SW 1271 (cell line): ENCODE results near the gene PGP.

ENCODE experiments used
- DNase-seq, 2 experiments: peaks; one replicate each; lab custom pipeline; 2025; lab: John Stamatoyannopoulos, UW

Gene PGP

GRCh38 chr16:2237493-2238149 is 23.0 kb upstream of the PGP start:
- DNase-seq, result no peak

DNA sequence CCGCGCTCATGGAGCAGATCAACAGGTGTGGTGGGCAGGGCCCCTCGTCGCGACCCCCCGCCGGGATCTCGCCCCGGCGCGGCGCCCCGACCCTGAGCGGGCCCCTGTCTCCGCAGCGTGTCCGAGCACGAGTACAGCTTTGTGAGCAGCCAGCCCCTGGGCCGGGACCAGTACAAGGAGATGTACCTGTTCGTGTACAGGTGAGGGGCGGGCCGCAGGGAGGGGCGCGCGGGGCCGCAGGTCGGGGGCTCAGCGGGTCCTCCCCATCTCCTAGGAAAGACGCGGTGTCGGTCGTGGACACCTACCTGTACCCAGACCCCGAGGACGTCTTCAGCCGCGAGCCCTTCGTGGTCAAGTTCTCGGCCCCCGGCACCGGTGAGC is 22.5 kb upstream of the PGP start:
- DNase-seq, result no peak

DNA sequence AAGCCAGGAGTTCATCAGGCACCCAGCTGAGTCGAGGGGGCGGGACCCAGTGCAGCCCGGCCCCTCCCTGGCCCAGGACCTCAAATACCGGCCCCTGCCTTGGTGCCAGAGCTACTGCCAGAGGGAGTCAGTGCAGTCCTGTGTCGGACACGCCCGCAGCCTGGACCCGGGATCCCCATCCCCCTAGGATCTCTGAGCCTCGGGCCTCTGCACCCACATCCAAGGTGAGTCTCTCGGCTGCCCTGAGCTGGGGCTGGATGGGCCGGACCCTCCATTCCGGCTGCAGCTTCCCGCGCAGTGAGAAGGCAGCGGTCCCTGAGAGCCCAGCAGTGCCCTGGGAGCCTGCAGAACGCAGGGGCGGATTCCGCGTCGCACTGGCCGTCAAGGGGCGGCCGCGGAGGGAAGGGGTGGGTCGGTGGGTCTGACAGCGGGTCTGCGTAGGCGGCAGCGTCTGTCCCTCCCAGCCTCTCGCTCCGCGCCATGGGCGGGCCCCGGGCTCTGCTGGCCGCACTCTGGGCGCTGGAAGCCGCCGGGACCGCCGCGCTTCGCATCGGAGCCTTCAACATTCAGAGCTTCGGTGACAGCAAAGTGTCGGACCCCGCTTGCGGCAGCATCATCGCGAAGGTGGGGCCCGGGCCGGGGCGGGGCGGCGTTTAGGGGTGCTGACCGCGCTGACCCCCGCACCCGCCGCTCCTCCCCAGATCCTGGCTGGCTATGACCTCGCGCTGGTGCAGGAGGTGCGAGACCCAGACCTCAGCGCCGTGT is 21.9 kb upstream of the PGP start, which contains the start of gene DNASE1L2:
Gene DNASE1L2 (plus strand): TSS at position 108 of the 765 bp plus-strand sequence. CDS start 373 bp downstream, at position 481.
- DNase-seq, result no peak

GRCh38 chr16:2235695-2236336 is 21.2 kb upstream of the PGP start:
- DNase-seq, result no peak

- no peak for DNase-seq
These were observed 20.6 kb upstream of the PGP start for GRCh38 chr16:2235234-2235651.

- DNase-seq, result no peak
These were observed 20.2 kb upstream of the PGP start for GRCh38 chr16:2234813-2235170.

- DNase-seq, result no peak
These were observed 19.5 kb upstream of the PGP start for GRCh38 chr16:2233872-2234812.

- DNase-seq, result no peak
These were observed 18.6 kb upstream of the PGP start for GRCh38 chr16:2233046-2233775.

DNA sequence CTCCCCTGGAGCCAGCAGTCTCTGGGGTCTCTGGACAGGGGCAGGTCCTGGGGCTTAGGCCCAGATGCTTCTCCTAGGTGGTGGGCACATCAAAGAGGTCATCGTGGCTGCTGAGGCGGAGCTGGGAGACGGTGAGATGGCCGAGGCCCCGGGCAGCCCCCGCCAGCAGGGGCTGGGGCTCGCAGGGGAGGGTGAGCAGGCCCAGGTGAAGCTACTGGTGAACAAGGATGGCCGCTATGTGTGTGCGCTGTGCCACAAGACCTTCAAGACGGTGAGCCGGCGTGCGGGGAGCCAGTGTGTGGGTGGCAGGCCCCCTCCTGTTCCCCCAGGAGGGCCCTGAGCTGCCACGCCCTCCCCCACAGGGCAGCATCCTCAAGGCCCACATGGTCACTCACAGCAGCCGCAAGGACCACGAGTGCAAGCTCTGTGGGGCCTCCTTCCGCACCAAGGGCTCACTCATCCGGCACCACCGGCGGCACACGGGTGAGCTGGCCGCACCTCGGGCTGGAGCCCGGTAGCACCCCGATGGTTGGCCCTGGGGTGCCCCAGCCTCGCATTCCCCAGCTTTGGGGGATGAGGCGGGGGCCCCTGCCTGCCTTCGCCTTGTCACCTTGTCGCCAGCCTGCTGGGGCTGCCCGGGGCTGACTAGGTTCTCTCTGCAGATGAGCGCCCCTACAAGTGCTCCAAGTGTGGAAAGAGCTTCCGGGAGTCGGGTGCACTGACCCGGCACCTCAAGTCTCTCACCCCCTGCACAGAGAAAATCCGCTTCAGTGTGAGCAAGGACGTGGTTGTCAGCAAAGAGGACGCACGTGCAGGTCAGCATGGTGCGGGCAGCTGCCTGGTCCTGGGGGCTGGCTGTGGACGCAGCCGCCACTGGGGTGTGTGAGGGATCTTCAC is 17.7 kb upstream of the PGP start:
- no peak for DNase-seq

DNA sequence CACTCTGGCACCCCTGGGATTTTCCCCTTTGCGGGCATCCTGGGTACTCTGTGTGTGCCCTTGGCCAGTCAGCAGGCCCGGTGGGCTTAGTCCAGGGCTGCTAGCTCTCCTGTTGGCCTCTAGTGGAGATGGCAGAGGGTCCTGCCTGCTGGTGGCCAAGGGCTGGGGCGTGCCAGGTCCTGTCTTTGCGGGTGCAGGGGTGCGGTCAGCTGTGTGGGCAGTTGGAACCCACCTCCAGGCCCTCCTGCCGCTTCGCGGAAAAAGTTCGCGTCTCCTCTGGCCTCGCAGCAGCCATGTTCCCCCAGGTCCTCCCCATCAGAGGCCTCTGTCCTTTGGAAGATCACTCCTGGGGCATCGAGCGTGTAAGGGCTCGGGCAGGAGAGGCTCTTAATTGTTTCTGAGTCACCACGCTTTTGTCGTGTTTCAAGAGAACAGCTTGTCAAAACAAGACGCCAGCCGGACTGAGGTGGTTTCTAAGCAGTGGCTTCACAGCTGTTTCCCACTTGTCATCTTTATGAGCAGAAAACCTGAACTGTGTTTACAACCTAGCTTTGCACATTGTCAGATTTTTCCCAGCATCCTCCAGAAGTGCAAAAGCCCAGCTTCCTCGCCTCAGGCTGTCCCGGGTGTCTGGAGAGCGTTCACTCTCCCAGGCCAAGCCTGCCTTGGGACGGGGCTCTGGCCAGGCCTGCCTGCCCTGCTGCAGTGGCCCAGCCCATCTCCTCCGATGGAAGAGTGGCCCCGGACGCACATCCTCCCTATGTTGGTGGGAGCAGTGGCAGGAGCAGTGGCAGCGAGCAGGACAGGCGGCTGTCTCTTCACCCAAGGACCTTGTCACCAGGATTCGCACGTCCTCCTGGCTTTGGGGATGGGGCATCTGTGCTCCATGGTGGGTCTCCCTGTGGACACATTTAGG is 16.6 kb upstream of the PGP start:
- DNase-seq, result no peak

DNA sequence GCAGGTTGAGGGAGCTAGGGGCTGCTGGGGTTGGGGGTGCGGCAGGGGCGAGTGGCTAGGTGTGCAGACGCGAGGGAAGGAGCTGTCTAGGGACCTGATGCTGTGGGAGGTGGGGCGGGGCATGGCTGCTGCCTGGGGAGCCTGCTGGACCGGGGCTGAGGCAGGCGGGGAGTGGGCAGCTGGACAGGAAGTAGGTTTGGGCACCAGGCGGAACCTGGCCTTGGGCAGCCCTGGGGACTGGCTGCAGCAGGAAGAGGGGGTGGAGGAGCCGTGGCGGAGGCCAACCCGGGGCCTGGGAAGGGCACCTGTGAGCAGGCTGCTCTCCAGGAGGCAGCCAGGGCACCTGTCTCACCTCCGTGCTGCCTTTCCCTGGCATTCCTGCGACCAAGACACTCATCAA is 15.7 kb upstream of the PGP start:
- no peak for DNase-seq

GRCh38 chr16:2229632-2230250 is 15.1 kb upstream of the PGP start:
- no peak for DNase-seq

GRCh38 chr16:2229091-2229490 is 14.5 kb upstream of the PGP start:
- no peak for DNase-seq

- no peak for DNase-seq
These were observed 13.7 kb upstream of the PGP start for GRCh38 chr16:2228161-2228824.

GRCh38 chr16:2226918-2227317 is 12.3 kb upstream of the PGP start:
- DNase-seq, result no peak

- no peak for DNase-seq
These were observed 11.7 kb upstream of the PGP start for GRCh38 chr16:2226245-2226793.

DNA sequence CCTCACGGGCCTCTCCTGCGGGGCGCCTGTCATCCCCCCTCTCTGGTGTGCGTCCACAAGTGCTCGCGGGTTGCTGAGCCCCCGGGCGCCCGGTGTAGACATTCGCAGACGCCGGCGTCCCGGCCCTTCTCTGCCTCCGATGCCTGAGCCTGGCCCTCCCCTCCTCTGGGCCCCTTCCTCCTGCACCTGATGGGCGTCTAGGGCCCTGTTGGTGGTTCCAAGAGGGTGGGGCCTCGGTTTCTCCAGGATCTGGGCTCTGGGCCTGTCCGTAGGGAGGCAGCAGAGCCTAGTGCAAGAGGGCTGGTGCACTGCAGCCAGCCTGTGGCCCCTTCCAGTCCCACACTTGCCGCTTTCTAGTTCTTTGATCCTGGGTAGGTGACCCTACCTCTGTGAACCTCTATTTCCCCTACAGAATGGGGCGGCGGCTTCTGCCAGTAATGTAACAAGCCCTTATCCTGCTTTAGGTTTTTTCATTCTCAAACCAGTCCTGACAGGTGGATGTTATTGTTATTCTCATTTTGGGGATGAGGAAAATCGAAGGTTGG is 9.4 kb upstream of the PGP start:
- DNase-seq, result no peak
